ENCODE data around the gene ZBTB4.

Gene ZBTB4

DNA sequence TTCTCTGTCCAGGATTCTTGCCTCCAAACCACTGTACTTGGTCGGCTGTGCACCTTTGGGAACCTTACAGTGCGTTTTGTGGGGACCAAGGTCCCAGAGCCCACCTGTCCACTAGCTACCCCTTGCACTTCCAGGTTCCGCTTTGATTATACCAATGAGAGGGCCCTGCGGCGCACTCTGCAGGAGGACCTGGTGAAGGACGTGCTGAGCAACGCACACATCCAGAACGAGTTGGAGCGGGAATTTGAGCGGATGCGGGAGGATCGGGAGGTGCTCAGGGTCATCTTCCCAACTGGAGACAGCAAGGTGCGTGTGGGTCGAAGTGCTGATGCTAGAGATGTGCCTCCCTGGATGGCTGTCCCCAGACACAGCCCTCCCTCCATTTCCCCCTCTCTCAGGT is 23.6 kb upstream of the ZBTB4 start:
- no peak overlapping the region for H3K4me2 ChIP-seq (ENCODE audit: low read length)
- H4K20me1 ChIP-seq (ENCODE audit: insufficient read depth, low read length): no peaks in the 10 kb centered on the region
- H3K27ac ChIP-seq (ENCODE audit: low read length): no peak overlapping the region
- TF ChIP-seq EZH2phosphoT487 (IDR thresholded peaks at IDR 0.05; ENCODE audit: low read depth): no peak
- no peaks in the 10 kb centered on the region for H3K27me3 ChIP-seq (ENCODE audit: low read depth, low read length)
- H3K4me1 ChIP-seq (ENCODE audit: low read length): no peaks in the 10 kb centered on the region
- H3K4me3 ChIP-seq (ENCODE audit: low read length): no peak overlapping the region
- no peak overlapping the region for H2AFZ ChIP-seq (ENCODE audit: low read depth, low read length)
- H3K9ac ChIP-seq (ENCODE audit: low read length): no peak overlapping the region
- peaks cover 50% of the 10 kb centered on the region for H3K36me3 ChIP-seq (replicated peaks; ENCODE audit: low read depth, low read length)
- no peaks in the 10 kb centered on the region for H3K79me2 ChIP-seq (ENCODE audit: low read length)
- no peaks in the 10 kb centered on the region for H3K9me3 ChIP-seq (ENCODE audit: insufficient read depth, low read length)

DNA sequence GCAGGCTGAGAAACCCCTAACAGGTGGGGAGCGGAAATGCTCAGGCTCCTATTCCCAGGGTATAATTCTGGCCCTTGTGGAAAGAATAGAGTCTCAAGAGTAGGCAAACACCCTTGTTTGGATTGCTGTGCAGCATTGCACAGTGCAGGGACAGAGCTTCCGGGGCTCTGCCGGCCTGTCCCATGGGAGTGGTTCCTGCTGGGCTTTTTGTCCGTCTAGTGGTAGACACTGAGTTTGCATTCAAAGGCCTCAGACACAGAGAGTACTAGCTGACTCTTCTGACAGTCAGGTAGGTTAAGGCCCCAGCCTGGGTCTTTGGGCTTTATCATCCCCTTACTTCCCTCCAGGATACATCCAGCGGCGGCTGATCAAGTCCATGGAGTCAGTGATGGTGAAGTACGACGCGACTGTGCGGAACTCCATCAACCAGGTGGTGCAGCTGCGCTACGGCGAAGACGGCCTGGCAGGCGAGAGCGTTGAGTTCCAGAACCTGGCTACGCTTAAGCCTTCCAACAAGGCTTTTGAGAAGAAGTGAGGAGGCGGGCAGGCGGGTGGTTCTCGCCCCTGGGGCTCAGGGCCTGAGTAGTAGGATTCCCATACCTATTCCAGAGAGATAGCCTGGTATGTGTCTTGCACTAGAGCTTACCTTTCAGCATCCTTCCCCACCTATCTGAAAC is 22.9 kb upstream of the ZBTB4 start:
- Histone ChIP-seq H3K4me2 (ENCODE audit: low read length) (no peak overlapping the region), H3K4me3 (ENCODE audit: low read length) (no peak overlapping the region), H3K27me3 (ENCODE audit: low read depth, low read length) (no peaks in the 10 kb centered on the region), H4K20me1 (ENCODE audit: insufficient read depth, low read length) (no peaks in the 10 kb centered on the region), H2AFZ (ENCODE audit: low read depth, low read length) (no peak overlapping the region), H3K9ac (ENCODE audit: low read length) (no peak overlapping the region), H3K36me3 (replicated peaks; ENCODE audit: low read depth, low read length) (peaks cover 50% of the 10 kb centered on the region), H3K27ac (ENCODE audit: low read length) (no peak overlapping the region), H3K79me2 (ENCODE audit: low read length) (no peaks in the 10 kb centered on the region), H3K4me1 (ENCODE audit: low read length) (no peaks in the 10 kb centered on the region), H3K9me3 (ENCODE audit: insufficient read depth, low read length) (no peaks in the 10 kb centered on the region)
- TF ChIP-seq, protein P1, sequence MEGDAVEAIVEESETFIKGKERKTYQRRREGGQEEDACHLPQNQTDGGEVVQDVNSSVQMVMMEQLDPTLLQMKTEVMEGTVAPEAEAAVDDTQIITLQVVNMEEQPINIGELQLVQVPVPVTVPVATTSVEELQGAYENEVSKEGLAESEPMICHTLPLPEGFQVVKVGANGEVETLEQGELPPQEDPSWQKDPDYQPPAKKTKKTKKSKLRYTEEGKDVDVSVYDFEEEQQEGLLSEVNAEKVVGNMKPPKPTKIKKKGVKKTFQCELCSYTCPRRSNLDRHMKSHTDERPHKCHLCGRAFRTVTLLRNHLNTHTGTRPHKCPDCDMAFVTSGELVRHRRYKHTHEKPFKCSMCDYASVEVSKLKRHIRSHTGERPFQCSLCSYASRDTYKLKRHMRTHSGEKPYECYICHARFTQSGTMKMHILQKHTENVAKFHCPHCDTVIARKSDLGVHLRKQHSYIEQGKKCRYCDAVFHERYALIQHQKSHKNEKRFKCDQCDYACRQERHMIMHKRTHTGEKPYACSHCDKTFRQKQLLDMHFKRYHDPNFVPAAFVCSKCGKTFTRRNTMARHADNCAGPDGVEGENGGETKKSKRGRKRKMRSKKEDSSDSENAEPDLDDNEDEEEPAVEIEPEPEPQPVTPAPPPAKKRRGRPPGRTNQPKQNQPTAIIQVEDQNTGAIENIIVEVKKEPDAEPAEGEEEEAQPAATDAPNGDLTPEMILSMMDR (IDR thresholded peaks at IDR 0.05; ENCODE audit: low read depth, low read length): no peak
- TF ChIP-seq EZH2phosphoT487 (IDR thresholded peaks at IDR 0.05; ENCODE audit: low read depth): no peak

DNA sequence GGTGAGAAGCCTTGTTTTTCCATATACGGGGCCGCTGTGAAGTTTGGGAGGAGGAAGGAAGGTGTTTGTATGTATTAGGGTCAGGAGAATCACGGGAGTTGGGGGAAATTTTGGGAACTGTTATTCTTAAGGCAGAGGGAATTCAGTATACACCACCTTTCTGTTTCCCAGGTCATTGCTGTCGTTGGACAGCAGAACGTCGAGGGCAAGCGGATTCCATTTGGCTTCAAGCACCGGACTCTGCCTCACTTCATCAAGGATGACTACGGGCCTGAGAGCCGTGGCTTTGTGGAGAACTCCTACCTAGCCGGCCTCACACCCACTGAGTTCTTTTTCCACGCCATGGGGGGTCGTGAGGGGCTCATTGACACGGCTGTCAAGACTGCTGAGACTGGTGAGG is 22.3 kb upstream of the ZBTB4 start:
- H3K27ac ChIP-seq (ENCODE audit: low read length): no peak overlapping the region
- H3K9ac ChIP-seq (ENCODE audit: low read length): no peak overlapping the region
- H3K9me3 ChIP-seq (ENCODE audit: insufficient read depth, low read length): no peaks in the 10 kb centered on the region
- H3K79me2 ChIP-seq (ENCODE audit: low read length): no peaks in the 10 kb centered on the region
- H4K20me1 ChIP-seq (ENCODE audit: insufficient read depth, low read length): no peaks in the 10 kb centered on the region
- H3K4me2 ChIP-seq (ENCODE audit: low read length): no peak overlapping the region
- H3K36me3 ChIP-seq (replicated peaks; ENCODE audit: low read depth, low read length): peaks cover 53% of the 10 kb centered on the region
- H3K27me3 ChIP-seq (ENCODE audit: low read depth, low read length): no peaks in the 10 kb centered on the region
- no peak overlapping the region for H2AFZ ChIP-seq (ENCODE audit: low read depth, low read length)
- TF ChIP-seq, protein P1 (IDR thresholded peaks at IDR 0.05; ENCODE audit: low read depth, low read length): no peak
- no peak for TF ChIP-seq EZH2phosphoT487 (IDR thresholded peaks at IDR 0.05; ENCODE audit: low read depth)
- no peaks in the 10 kb centered on the region for H3K4me1 ChIP-seq (ENCODE audit: low read length)
- H3K4me3 ChIP-seq (ENCODE audit: low read length): no peak overlapping the region

DNA sequence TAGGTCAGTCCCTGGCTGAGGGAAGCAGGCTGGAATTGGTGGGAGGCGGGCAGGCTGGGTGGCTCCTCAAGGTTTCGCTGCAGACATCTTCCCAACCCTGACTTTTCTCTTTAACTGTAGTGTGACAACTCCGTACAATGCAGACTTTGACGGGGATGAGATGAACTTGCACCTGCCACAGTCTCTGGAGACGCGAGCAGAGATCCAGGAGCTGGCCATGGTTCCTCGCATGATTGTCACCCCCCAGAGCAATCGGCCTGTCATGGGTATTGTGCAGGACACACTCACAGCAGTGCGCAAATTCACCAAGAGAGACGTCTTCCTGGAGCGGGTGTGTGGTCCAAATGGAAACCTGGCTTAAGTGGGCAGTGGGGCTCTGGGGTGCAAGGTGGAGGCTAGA is 19.7 kb upstream of the ZBTB4 start:
- Histone ChIP-seq H3K4me1 (ENCODE audit: low read length) (no peaks in the 10 kb centered on the region), H4K20me1 (ENCODE audit: insufficient read depth, low read length) (peaks cover 7% of the 10 kb centered on the region; the same call in 1 of the 2 replicates), H3K9ac (ENCODE audit: low read length) (no peak overlapping the region), H3K79me2 (ENCODE audit: low read length) (peaks cover 18% of the 10 kb centered on the region), H3K36me3 (replicated peaks; ENCODE audit: low read depth, low read length) (peaks cover 50% of the 10 kb centered on the region), H2AFZ (ENCODE audit: low read depth, low read length) (no peak overlapping the region), H3K9me3 (ENCODE audit: insufficient read depth, low read length) (no peaks in the 10 kb centered on the region), H3K27ac (ENCODE audit: low read length) (no peak overlapping the region), H3K27me3 (ENCODE audit: low read depth, low read length) (no peaks in the 10 kb centered on the region), H3K4me3 (ENCODE audit: low read length) (no peak overlapping the region), H3K4me2 (ENCODE audit: low read length) (no peak overlapping the region)
- TF ChIP-seq EZH2phosphoT487 (IDR thresholded peaks at IDR 0.05; ENCODE audit: low read depth): no peak
- TF ChIP-seq, protein P1 (IDR thresholded peaks at IDR 0.05; ENCODE audit: low read depth, low read length): no peak
